Nephron progenitor cell (in vitro differentiated cells): ENCODE data around the gene DDI1.

ENCODE experiments used
- DNase-seq: peaks from one replicate; pipeline ENCODE4 v3.0.0; 2021
- H3K27ac Mint-ChIP-seq: 2 replicates; pipeline ENCODE4 v1.8.0; 2021; ENCODE audit warnings: mild to moderate bottlenecking, moderate library complexity, mixed read lengths
- H3K27me3 Mint-ChIP-seq: 2 replicates; pipeline ENCODE4 v1.8.0; 2021; ENCODE audit warnings: mild to moderate bottlenecking, low read depth, mixed read lengths; ENCODE audit not compliant: poor library complexity
- H3K36me3 Mint-ChIP-seq: 2 replicates; pipeline ENCODE4 v1.8.0; 2021; ENCODE audit warnings: low read depth, mixed read lengths
- H3K4me1 Mint-ChIP-seq: 2 replicates; pipeline ENCODE4 v1.8.0; 2021; ENCODE audit warnings: mixed read lengths
- H3K4me3 Mint-ChIP-seq: 2 replicates; pipeline ENCODE4 v1.8.0; 2021; ENCODE audit warnings: mild to moderate bottlenecking, moderate library complexity, mixed read lengths
- H3K9me3 Mint-ChIP-seq: 2 replicates; pipeline ENCODE4 v1.8.0; 2021; ENCODE audit warnings: mild to moderate bottlenecking, moderate library complexity, mixed read lengths
- CTCF ChIP-seq: fragments of 200-600 bp; sonication (generic); IDR thresholded peaks from 2 replicates; pipeline ENCODE4 v1.5.0; 2021; ENCODE audit warnings: antibody characterized with exemption

DDI1 gene

GRCh38 chr11:104061853-104062521 lies 25.5 kb downstream of the DDI1 start:
- DNase-seq: no peak
- H3K4me1 Mint-ChIP-seq: no peaks in the 10 kb centered on the region
- H3K4me3 Mint-ChIP-seq: no peak overlapping the region
- no peak overlapping the region for H3K27ac Mint-ChIP-seq
- H3K9me3 Mint-ChIP-seq: no peaks in the 10 kb centered on the region
- no peak for TF ChIP-seq CTCF
- no peaks in the 10 kb centered on the region for H3K27me3 Mint-ChIP-seq
- no peaks in the 10 kb centered on the region for H3K36me3 Mint-ChIP-seq

- TF ChIP-seq CTCF: no peak
- no peak for DNase-seq
- Mint-ChIP-seq H3K27me3 (no peaks in the 10 kb centered on the region), H3K4me1 (no peaks in the 10 kb centered on the region), H3K36me3 (no peaks in the 10 kb centered on the region), H3K4me3 (no peak overlapping the region), H3K9me3 (no peaks in the 10 kb centered on the region), H3K27ac (no peak overlapping the region)
Observed at GRCh38 chr11:104064034-104064630, 27.7 kb downstream of the DDI1 start.

- TF ChIP-seq CTCF: no peak
- no peaks in the 10 kb centered on the region for H3K9me3 Mint-ChIP-seq
- no peak overlapping the region for H3K4me3 Mint-ChIP-seq
- no peaks in the 10 kb centered on the region for H3K4me1 Mint-ChIP-seq
- DNase-seq: no peak
- H3K27ac Mint-ChIP-seq: no peak overlapping the region
- no peaks in the 10 kb centered on the region for H3K36me3 Mint-ChIP-seq
- H3K27me3 Mint-ChIP-seq: no peaks in the 10 kb centered on the region
Observed at GRCh38 chr11:104067534-104067933, 31.1 kb downstream of the DDI1 start.

- H3K9me3 Mint-ChIP-seq: no peaks in the 10 kb centered on the region
- no peak overlapping the region for H3K4me3 Mint-ChIP-seq
- no peaks in the 10 kb centered on the region for H3K4me1 Mint-ChIP-seq
- H3K27ac Mint-ChIP-seq: no peak overlapping the region
- no peaks in the 10 kb centered on the region for H3K36me3 Mint-ChIP-seq
- DNase-seq: no peak
- no peaks in the 10 kb centered on the region for H3K27me3 Mint-ChIP-seq
- TF ChIP-seq CTCF: no peak
Observed at GRCh38 chr11:104073950-104074705, 37.7 kb downstream of the DDI1 start.

- Mint-ChIP-seq H3K27ac (no peak overlapping the region), H3K9me3 (no peaks in the 10 kb centered on the region), H3K36me3 (no peaks in the 10 kb centered on the region), H3K4me3 (no peak overlapping the region), H3K4me1 (no peaks in the 10 kb centered on the region), H3K27me3 (no peaks in the 10 kb centered on the region)
- no peak for TF ChIP-seq CTCF
- no peak for DNase-seq
Observed at GRCh38 chr11:104075091-104075490, 38.7 kb downstream of the DDI1 start.
